BJ (cell line): ENCODE data around the gene PRR5L. TPM values are rescaled to one million over a fixed set of nuclear protein-coding genes. Genes with fewer than 3 reads are reported as not detected.
A peak's percentile ranks its signal among the peaks of the same experiment; 100 is the strongest.

ENCODE experiments used
- CTCF ChIA-PET: fragments of 350-600 bp; formaldehyde crosslinking; extraction: SDS; loops from one replicate; lab custom pipeline; 2021; ENCODE audit warnings: antibody characterized with exemption, inconsistent platforms; lab: Yijun Ruan, JAX
- POLR2A ChIA-PET: fragments of 300-600 bp; sonication (Branson Sonifier 250); formaldehyde crosslinking; extraction: SDS; loops from one replicate; lab custom pipeline; 2021; ENCODE audit warnings: antibody characterized with exemption; lab: Charles Lee
- DNase-seq: peaks from one replicate; pipeline ENCODE4 v3.0.0-alpha.2; 2011; ENCODE audit warnings: low read depth
- H3K27me3 ChIP-seq: 2 replicates; pipeline ENCODE4 v1.6.0; 2011; ENCODE audit warnings: low read length; ENCODE audit not compliant: control insufficient read depth, insufficient read depth
- H3K36me3 ChIP-seq: 2 replicates; pipeline ENCODE4 v1.5.1; 2011; ENCODE audit warnings: low read length; ENCODE audit not compliant: control insufficient read depth, insufficient read depth
- H3K4me3 ChIP-seq: 2 replicates; pipeline ENCODE4 v1.5.1; 2011; ENCODE audit warnings: low read depth, mild to moderate bottlenecking, control low read depth, low read length
- CTCF ChIP-seq: IDR thresholded peaks from 2 replicates; pipeline ENCODE4 v1.5.1; 2011; ENCODE audit warnings: low read depth, mild to moderate bottlenecking, control low read depth, inconsistent platforms, low read length, moderate library complexity; ENCODE audit not compliant: insufficient read depth
- polyA plus RNA-seq: library from polyadenylated mRNA; depleted of rRNA; stranded (reverse); fragments of >200 nt; gene quantifications from 2 replicates; pipeline ENCODE4 v1.2.3, GENCODE V29; 2011

PRR5L gene
- polyA plus RNA-seq, 1 experiment = 13.3 TPM

- no peak overlapping the region for H3K4me3 ChIP-seq
- TF ChIP-seq CTCF = no peak
- CTCF ChIA-PET = interaction anchor here (0.6 kb wide), 1 partner anchor 348 kb away, joined by 3 read pairs; no protein-coding TSS in a partner anchor
- no peaks in the 10 kb centered on the region for H3K27me3 ChIP-seq
- no peak for DNase-seq
- no peaks in the 10 kb centered on the region for H3K36me3 ChIP-seq
- POLR2A ChIA-PET = no interaction called here
Measured at GRCh38 chr11:36357831-36358230, 61.7 kb downstream of the PRR5L start.

GRCh38 chr11:36358436-36358835, 62.3 kb downstream of the PRR5L start:
- ChIA-PET CTCF (no interaction called here), POLR2A (no interaction called here)
- DNase-seq = no peak
- no peak overlapping the region for H3K4me3 ChIP-seq
- no peaks in the 10 kb centered on the region for H3K27me3 ChIP-seq
- no peaks in the 10 kb centered on the region for H3K36me3 ChIP-seq
- no peak for TF ChIP-seq CTCF

- DNase-seq = no peak
- no peaks in the 10 kb centered on the region for H3K36me3 ChIP-seq
- H3K4me3 ChIP-seq = no peak overlapping the region
- no peak for TF ChIP-seq CTCF
- H3K27me3 ChIP-seq = no peaks in the 10 kb centered on the region
- POLR2A ChIA-PET = no interaction called here
- CTCF ChIA-PET = interaction anchor here (1.3 kb wide), 1 partner anchor 63 kb away, joined by 3 read pairs; no protein-coding TSS in a partner anchor
Measured at GRCh38 chr11:36360318-36360717, 64.2 kb downstream of the PRR5L start.

- H3K27me3 ChIP-seq = no peaks in the 10 kb centered on the region
- H3K36me3 ChIP-seq = no peaks in the 10 kb centered on the region
- TF ChIP-seq CTCF = no peak
- POLR2A ChIA-PET = no interaction called here
- CTCF ChIA-PET = interaction anchor here (1.3 kb wide), 1 partner anchor 64 kb away, joined by 3 read pairs; no protein-coding TSS in a partner anchor
- H3K4me3 ChIP-seq = no peak overlapping the region
- no peak for DNase-seq
Measured at GRCh38 chr11:36360826-36361415, 64.8 kb downstream of the PRR5L start.

GRCh38 chr11:36361472-36361871, 65.4 kb downstream of the PRR5L start:
- ChIA-PET CTCF (no interaction called here), POLR2A (no interaction called here)
- no peak for DNase-seq
- no peak for TF ChIP-seq CTCF
- Histone ChIP-seq H3K27me3 (no peaks in the 10 kb centered on the region), H3K36me3 (no peaks in the 10 kb centered on the region), H3K4me3 (peak overlapping the region; percentile 13)
